Stimulated activated CD4-positive, alpha-beta T cell treated with anti-CD3 and anti-CD28 coated beads, TNF-alpha, amount 100 ng/mL, for 4 hours (primary cell): ENCODE measurements around the gene MGA.

Experiments
- DNase-seq, 3 experiments: peaks; one replicate each; pipeline ENCODE4 v3.0.0-alpha.2; 2020; ENCODE audit warnings: low read depth in 3 of 3

MGA gene

DNA sequence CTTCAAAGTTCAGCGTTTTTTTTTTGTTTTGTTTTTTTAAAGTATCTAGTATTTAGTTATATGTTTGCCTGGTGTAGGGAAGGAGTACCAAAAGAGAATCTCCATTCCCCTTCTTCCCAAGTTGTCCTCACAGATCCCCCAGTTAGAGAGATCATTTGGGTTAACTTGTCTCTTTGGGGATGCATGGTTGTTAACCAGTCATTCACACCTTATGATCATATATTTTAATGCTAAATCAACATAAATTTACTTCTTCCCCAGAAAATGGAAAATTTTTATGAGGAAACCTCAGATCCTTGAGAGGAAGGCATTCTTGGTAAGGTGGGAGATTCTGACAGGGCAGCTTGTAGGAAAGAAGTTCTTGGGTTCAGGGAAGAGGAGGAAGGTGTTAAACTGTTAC lies 1.5 kb upstream of the MGA start:
- no peak for DNase-seq

- no peak for DNase-seq
Observed at GRCh38 chr15:41659190-41659589, 1.0 kb upstream of the MGA start.

DNA sequence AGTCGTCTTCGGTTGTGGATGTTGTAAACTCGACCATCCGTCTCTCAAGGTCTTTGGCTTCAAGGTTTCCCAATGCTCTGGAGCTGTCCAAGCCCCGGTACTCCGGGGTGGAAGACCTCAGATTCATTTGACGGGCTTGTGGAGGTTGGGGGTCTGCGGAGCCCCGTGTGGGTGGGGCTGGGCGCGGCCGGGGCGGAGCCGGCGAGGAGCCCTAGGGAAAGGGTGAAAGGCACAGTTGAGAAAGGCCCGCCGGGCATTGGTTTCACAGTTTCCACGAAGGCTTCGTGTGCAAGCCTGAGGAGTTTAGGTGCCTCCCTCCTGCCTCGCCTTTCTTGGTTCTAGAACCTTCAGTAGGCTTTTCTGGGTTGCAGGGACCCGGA lies 360 bp upstream of the MGA start:
- DNase-seq: no peak

GRCh38 chr15:41661078-41661517 lies 893 bp downstream of the MGA start:
- no peak for DNase-seq

DNA sequence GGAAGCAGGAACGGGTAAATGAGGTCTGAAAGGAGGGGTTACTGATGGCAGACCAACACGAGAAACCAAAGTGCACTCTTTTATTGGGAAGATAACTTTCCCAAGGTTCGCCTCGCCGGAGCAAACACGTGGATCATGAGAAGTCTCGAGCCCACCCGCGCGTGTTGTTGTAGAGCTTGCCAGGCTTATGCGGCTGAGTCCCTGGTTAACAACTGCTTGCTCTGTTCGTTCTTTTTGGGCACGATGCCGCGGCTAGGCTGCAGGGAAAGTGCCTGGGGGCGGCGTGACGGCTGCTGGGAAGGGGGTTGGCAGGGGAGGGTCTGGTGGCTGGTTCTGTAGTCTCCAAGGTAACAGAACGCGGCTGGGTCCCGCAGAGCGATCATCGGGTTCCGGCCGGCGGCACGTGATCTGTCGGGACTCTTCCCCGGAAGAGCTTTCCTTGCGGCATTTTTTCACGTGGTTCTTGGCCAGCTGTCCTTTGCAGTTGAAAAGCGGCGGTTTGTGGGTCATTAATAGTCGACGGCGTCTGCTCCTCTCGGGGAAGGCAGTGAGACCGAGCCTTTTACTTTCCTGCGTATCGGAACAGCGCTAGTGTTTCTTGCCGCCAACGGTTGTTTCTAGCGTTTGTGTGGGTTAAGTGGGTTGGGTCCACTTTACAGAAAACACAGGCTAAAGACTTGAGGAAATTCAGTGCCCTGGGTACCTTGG lies 1.5 kb downstream of the MGA start:
- peak; percentile 41 to 54 (median 42) for DNase-seq

DNA sequence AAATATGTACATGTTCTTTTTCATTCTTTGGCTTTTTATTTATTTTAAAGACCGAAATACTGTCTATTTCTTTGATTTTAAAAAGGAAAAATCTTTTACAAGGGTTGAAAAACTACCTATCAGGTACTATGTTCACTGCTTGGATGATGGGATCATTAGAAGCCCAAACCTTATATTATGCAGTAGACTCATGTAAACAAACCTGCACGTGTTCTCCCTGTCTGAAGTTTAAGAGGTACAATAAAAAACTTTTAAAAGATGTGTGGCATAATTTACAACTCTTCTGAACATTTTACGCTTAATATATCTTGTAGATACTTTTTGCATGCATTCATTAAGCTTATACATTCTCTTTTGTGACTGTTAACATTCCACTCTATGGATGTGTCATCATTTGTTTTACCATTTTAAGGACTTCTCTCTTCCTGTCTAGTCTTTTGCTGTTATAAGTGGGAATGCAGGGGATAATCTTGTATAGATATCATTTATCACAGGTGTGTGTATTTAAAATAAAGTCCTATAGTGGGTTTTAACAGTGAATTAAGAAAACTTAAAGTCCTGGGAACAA lies 6.2 kb downstream of the MGA start:
- DNase-seq: no peak

GRCh38 chr15:41669701-41670100 lies 9.5 kb downstream of the MGA start:
- no peak for DNase-seq

- no peak for DNase-seq
Observed at GRCh38 chr15:41671656-41672648, 11.7 kb downstream of the MGA start.

DNA sequence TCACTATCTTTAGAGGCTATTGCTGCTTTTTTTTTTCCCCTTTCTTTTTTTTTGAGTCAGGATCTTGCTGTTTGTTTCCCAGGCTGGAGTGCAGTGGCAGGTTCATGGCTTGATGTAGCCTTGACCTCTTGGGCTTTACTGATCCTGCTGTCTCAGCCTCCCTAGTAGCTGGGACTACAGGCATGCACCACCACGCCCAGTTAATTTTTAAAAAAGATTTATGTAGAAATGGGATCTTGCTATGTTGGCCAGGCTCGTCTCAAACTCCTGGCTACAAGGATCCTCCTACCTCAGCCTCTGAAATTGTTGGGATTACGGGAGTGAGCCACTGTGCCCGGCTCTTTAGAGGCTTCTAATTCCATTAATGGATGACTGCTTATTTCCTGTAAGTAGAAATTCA lies 15.1 kb downstream of the MGA start:
- DNase-seq: no peak

DNA sequence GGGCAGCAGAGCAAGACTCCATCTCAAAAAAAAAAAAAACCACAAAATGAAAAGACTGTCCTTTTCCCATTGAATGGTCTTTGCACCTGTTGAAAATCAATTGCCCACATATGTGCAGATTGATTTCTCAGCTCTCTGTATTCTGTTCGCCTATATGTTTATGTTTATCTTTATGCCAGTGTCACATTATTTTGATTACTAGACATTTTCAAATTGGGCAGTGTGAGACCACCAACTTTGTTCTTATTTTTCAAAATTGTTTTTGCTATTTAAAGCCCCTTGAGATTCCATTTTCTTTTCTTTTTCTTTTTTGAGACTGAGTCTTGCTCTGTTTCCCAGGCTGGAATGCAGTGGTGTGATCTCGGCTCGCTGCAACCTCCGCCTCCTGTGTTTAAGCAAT lies 18.5 kb downstream of the MGA start:
- no peak for DNase-seq

DNA sequence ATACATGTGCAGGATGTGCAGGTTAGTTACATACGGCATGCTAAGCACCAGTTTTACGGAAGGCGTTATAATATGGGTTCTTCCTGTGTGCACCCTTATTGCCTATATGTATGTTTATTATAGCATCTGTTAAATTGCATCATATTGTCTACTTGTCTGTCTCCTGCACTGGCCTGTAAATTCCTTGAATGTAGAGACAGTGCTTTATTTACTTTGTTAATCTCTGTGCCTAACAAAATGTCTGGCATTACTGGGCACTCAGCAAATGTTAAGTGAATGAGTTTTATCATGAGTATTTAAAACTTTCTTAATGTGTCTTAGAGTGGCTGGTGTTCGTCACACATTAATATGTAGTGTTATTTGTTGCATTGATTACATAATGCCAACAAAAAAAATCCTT lies 23.8 kb downstream of the MGA start:
- no peak for DNase-seq

- DNase-seq: no peak
Observed at GRCh38 chr15:41688671-41689070, 28.5 kb downstream of the MGA start.

- DNase-seq: no peak
Observed at GRCh38 chr15:41689083-41689482, 28.9 kb downstream of the MGA start.

- no peak for DNase-seq
Observed at GRCh38 chr15:41689834-41690233, 29.6 kb downstream of the MGA start.

DNA sequence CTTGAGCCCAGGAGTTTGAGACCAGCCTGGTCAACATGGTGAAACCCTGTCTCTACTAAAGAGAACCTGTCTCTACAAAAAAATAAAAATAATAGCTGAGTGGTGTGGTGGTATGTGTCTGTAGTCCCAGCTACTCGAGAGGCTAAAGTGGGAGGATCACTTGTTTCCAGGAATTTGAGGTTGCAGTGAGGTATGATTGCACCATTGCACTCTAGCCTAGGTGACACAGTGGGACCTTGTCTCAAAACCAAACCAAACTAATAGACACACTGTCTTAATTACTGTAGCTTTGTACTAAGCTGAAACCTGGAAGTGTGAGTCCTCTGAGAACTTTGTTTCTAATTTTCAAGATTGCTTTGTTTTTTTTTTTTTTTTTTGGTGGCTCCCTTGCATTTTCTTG lies 30.4 kb downstream of the MGA start:
- DNase-seq: no peak

DNA sequence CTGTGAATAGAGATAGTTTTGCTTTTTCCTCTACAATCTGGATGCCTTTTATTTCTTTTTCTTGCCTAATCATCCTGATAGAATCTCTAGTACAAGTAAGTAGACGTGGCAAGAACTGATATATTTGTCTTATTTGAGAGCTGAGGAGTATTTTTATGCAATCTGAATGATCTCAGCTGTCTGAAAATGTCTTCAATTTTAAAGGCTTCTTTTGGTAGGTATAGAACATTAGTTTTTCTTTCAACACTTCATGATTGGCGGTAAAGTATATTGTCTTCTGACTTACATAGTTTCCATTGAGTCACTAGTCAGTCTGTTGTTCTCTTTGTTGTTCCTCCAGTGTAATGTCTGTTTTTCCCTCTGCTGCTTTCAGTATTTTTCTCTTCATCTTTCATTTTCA lies 31.3 kb downstream of the MGA start:
- no peak for DNase-seq

GRCh38 chr15:41692049-41692448 lies 31.8 kb downstream of the MGA start:
- no peak for DNase-seq

- no peak for DNase-seq
Observed at GRCh38 chr15:41693757-41694156, 33.6 kb downstream of the MGA start.

DNA sequence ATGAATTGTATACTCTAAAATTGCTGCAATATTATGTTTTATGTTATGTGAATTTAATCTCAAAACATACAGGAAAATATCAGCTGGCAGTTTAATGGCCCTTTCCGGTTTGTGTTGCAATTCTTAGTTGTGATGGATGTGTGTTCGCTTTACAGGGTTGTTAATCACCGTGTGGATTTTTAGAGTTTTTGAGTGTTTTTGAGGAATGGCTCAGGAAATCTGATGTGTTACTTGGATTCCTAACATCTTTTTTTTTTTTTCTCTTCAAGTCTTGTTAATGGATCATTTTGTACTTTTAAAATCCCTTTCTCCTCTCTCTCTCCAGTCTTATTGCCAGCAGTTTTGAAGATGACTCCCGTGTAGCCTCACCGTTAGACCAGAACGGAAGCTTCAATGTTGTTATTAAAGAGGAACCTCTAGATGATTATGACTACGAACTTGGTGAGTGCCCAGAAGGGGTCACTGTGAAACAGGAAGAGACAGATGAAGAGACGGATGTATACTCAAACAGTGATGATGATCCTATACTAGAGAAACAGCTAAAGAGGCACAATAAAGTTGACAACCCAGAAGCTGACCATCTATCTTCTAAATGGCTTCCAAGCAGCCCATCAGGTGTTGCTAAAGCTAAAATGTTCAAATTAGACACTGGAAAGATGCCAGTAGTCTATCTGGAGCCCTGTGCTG lies 35.7 kb downstream of the MGA start:
- DNase-seq: peak in 1 of 3 experiments; percentile 18

- no peak for DNase-seq
Observed at GRCh38 chr15:41698779-41699178, 38.6 kb downstream of the MGA start.

DNA sequence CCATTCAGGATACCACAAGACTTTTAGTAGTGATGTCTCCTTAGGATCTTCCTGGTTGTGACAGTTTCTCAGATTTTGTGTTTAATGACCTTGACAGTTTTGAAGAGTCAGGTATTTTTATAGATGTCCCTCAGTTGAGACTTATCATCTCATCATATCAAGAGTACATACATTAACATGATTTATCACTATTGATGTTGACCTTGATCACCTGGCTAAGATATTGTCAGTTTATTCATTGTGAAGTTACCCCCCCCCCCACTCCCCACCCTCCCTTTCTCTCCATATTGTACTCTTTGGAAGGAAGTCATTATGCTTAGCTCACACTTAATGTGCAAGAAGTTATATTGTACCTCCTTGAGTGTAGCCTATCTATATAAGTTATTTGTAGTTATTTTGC lies 42.9 kb downstream of the MGA start:
- DNase-seq: no peak

GRCh38 chr15:41713047-41713446 lies 52.8 kb downstream of the MGA start:
- no peak for DNase-seq
